ENCODE results near the gene MVB12B.

Gene MVB12B

DNA sequence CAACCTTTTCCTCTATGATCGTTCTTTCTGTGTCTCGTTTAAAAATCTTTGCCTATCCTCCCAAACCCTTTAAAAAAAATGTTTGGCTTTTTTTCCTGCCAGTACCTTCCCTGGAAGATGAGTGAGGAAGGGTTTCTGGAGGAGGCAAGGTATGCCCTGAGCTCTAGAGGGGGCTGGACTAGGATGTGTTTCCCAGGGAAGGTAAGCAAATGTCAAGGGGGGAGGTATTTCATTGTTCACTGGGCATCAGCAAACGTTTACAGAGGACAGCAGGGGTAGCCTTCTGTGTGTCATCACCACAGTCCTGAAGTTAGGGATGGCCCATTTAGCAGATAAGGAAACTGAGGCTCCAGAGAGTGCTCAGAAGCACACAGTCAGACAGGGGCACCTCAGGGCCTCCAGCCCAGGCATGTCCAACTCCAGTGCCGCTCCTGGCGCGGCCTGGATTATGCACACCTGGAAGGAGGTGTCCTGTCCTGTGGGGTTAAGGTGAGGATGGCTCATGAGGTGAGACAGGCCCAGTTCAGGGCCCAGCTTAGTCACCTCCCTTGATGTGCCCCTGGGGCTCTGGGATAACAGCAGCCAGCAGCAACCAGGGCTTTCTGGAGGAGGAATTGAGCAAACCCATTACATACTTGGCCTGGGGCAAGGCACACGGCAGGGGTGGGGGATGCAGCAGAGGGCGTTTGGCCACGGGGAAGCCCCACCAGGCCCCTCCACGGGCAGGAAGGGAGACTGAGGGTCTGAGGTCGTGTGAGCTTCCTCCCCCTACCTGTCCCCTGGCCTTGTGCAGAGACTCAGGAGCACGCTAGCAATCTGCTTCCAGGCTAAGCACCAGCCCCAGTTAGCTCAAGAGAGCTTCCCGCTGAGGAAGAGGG is 186.8 kb downstream of the MVB12B start:
- DNase-seq, result no peak
- TF ChIP-seq POLR2A (IDR thresholded peaks at IDR 0.05; ENCODE audit: low read length), result no peak

DNA sequence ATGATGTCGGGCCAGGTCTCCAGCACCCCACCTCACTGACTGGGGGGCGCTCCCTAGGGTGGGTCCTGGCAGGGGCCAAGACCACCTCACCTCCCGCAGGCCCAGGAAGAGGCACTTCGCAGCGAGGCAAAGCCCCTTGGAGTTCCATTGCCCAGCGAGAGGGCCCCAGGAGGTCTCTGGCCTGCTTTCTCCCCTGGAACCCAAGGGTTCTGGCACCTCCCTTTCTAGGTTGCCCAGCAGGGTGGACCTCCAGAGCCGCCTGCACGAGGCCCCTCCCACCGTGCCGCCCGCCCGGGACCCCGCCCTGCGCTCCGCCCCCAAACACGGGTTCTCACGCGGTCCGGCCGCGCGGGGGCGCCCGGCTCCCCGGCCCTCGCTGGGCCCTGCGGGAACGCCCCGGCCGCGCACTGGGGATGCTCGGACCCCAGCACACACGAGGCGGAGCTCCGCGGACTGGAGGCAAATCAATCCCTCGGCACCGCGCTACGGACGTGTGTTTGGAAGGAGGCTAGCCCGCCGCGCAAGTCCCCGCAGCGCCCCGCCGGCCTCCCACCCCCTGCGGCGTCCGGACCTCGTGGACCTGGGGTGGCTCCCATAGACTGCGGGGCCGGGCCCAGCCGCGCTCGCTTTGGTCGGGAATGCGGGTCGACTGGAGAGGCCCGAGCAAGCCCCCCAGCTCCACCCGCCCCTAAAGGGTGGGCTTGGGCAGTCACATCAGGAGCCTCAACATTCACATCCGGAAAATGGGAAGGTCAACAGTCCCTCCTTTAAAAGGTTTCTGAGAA is 187.6 kb downstream of the MVB12B start:
- peak; percentile 68 to 80 for DNase-seq
- TF ChIP-seq GATA1 (IDR thresholded peaks at IDR 0.05; ENCODE audit: low read depth, low read length) (no peak), POLR2A (IDR thresholded peaks at IDR 0.05; ENCODE audit: low read length) (no peak)

DNA sequence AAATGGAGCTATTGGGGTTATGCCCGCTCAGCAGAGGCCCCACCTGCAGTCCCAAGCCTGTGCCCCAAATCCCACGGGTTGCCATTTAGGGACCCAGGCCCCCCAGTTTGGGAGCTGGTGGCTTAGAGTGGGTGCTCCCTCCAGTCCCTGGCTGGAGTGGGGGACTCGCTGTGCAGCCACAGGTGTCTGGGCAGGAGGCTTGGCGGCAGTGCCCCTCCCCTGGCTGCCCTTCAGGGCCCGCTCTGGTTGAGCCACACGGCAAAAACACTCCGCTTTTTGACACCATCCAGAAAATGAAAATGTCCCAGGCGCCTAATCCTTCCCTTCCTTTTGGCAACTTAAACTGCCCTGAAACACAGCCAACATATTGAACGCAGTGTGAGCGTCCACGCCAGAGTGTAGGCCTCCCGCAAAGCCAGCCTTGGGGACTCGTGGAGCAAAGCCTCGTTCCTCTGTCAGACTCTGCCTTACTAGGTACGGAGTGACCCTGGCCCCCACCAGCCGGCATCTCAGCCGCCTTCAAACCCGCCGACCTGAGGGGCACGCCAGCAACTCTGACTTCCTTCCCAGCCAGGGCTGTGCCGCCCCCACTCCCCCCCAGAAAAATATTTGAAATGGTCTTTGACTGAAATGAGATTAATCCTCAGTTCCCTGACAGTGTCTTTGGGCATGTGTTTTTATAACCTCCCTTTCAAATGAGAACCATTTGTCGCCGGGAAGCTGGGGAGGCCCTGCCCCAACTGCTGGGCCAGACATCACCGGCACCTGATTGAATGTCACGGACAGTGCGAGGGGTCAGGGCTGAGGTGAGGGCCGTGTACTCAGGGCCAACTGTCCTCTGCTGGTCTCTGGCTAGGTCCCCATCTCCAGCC is 188.6 kb downstream of the MVB12B start:
- no peak for TF ChIP-seq POLR2A (IDR thresholded peaks at IDR 0.05; ENCODE audit: low read length)
- TF ChIP-seq GATA1 (IDR thresholded peaks at IDR 0.05; ENCODE audit: low read depth, low read length), result no peak

DNA sequence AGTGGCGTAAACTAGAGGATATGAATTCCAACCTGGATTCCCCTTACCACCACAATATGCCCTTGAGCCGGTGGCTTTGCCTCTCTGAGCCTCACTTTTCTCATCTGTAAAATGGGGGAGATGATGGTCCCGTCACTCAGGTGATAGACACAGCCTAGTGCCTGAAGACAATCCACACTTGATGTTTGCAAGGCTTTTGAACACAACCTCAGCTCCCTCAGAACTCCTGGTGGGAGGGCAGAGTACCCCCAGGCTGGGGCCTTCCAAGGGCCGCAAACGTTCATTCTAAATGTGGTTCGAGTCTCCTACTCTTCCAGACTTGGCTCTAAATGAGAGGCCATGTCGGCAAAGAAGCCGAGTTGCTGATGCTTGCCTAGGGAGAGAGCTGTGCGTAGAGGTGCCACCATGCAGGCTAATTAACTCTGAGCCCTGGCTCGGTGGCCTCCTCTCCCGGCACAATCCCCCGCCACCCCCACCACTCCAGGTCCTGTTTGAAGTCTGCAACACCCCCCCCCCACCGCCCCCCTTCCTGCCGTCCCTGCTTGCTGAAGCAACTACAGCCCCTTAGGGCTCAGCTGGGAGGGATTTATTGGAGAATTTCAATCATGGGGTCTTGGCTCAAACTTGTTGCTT is 189.4 kb downstream of the MVB12B start:
- DNase-seq, result no peak
- TF ChIP-seq POLR2A (IDR thresholded peaks at IDR 0.05; ENCODE audit: low read length) (no peak), GATA1 (IDR thresholded peaks at IDR 0.05; ENCODE audit: low read depth, low read length) (no peak)

More for the DNA sequence above, 188.6 kb downstream of the MVB12B start:
- no peak for DNase-seq

- no peak for TF ChIP-seq GATA1 (IDR thresholded peaks at IDR 0.05; ENCODE audit: low read depth, low read length)
- TF ChIP-seq POLR2A (IDR thresholded peaks at IDR 0.05; ENCODE audit: low read length), result no peak
- DNase-seq, result no peak
Measured at GRCh38 chr9:126516561-126516935, 189.9 kb downstream of the MVB12B start.

DNA sequence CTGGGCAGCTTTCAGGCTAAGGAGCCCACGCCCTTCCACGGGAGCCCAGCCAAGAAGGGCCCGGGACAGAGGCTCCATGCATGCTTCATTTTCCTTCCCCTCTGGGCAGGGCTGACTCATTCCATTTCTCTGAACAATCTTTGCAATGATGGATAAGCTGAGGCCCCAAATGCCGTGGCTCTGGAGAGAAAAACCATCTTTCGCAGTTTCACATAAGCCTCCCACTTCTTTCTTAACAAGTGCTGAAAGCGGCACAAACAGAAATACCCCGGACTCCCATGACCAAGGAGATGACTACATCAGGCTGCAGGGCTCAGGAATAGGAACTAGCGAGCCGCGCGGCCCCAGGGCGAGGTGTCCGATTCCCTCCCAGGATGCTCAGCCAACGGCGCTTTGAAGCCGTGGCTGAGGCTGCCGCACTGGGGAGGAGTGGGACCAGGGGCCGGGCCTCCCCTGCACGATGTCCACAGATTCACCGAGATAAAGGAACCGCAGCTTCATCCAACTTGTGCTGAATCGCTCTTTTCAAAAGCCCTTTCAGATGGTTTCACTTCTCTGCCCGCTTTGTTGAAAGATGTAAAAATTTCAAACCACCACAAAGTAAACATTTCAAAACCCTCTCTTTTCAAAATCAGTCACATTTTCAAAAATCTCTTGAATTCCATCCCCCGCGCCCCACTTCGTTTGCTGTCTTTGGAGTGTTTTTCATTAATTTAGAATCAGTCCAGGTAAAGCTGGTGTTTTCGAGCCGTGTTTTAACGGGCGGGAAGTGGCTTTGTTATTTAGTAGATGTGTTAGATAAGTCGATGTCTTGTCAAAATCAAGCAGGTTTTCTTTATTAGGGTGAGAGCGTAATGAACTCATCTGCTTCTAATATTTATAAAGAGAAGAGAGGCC is 190.6 kb downstream of the MVB12B start:
- TF ChIP-seq GATA1 (IDR thresholded peaks at IDR 0.05; ENCODE audit: low read depth, low read length), result no peak
- no peak for DNase-seq

GRCh38 chr9:126517833-126518356 is 191.3 kb downstream of the MVB12B start:
- TF ChIP-seq GATA1 (IDR thresholded peaks at IDR 0.05; ENCODE audit: low read depth, low read length) (no peak), POLR2A (IDR thresholded peaks at IDR 0.05; ENCODE audit: low read length) (no peak)
- DNase-seq, result no peak

DNA sequence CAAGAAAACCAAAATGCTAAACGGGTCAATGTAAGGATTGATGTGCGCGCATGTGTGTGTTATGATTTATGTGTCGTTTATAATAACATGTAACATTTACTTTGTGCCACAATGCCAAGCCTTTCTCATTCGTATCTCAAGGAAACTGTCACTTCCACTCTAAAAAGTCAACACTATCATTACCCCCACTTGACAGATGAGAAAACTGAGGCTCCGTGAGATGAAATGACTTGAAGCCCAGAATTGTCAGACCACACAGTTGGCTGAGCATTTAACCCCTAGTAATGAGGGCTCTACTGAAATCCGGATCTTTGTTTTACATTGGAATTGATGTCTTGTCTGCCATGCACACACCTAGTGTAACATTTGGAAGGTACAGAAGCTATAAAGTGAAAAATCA is 192.1 kb downstream of the MVB12B start:
- TF ChIP-seq GATA1 (IDR thresholded peaks at IDR 0.05; ENCODE audit: low read depth, low read length), result no peak
- TF ChIP-seq POLR2A (IDR thresholded peaks at IDR 0.05; ENCODE audit: low read length), result no peak
- DNase-seq, result no peak

DNA sequence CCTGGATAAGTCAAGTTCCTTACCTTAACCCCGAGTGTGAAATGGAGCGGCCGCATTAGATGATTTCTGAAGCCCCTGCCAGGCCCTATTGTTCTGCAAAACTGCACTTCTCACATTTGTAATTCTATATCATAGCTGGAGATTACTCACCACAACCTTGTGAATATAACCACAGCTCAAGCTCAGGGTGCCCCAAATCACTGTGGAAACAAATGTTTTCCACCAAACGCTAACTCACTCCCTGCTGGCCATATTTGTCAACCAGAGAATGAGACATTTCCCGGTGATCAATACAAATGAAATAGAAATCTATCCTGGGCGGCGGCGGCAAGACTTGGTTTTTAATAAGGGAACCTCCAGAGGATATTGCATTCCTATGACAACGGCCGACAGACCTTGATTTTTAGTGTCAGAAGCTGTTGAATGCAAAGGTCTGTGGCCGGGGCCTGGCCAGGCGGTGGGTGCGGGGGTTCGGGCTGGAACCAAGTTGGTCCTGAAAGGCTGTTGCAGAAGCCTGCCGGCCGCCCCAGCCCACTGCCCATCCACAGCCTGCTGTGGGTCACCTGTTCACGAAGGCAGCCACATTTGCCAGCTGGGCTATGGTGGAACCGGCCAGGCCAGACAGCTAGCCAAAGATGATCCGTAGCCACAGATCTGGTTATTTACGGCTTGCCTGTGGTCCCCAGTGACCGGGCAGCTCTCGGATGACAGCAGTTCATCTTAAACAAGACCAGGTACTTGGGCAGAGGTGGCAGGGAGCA is 193.2 kb downstream of the MVB12B start:
- no peak for DNase-seq
- no peak for TF ChIP-seq POLR2A (IDR thresholded peaks at IDR 0.05; ENCODE audit: low read length)

GRCh38 chr9:126520453-126520852 is 193.8 kb downstream of the MVB12B start:
- DNase-seq, result no peak
- TF ChIP-seq POLR2A (IDR thresholded peaks at IDR 0.05; ENCODE audit: low read length) (no peak), GATA1 (IDR thresholded peaks at IDR 0.05; ENCODE audit: low read depth, low read length) (no peak)

- no peak for TF ChIP-seq GATA1 (IDR thresholded peaks at IDR 0.05; ENCODE audit: low read depth, low read length)
- no peak for TF ChIP-seq POLR2A (IDR thresholded peaks at IDR 0.05; ENCODE audit: low read length)
- DNase-seq, result no peak
Measured at GRCh38 chr9:126521089-126521488, 194.5 kb downstream of the MVB12B start.

DNA sequence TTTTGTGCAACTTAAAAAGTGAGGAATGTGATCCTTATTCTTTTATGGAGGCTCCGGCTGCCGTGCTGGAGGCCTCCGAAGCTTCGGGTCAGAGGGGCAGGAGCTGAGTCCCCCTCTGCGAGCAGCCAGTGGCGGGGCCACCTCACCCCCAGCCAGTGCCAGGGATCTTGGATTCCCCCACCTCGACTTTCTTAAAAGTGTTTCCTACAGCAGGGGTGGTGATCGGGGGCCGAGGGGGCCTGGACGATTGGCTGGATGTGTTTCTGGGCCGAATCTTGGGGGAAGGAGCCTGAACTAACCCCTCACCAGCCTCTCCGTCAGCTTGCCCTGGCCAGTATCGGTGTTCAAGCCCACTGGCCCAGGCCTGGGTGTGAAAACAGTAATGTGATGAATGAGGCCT is 194.9 kb downstream of the MVB12B start:
- DNase-seq, result no peak
- no peak for TF ChIP-seq GATA1 (IDR thresholded peaks at IDR 0.05; ENCODE audit: low read depth, low read length)
- no peak for TF ChIP-seq POLR2A (IDR thresholded peaks at IDR 0.05; ENCODE audit: low read length)

All from erythroblast (primary cell).